ENCODE results near the gene SIRT3.
A peak's percentile ranks its signal among the peaks of the same experiment; 100 is the strongest.
"Not testable (repeated sequence)": the region's sequence is repeated elsewhere in the genome, so short reads cannot be mapped to it uniquely, and the experiment has no call there.

SIRT3 gene

GRCh38 chr11:190546-190945, 45.6 kb downstream of the SIRT3 start:
- not testable (repeated sequence) for H3K9me3 Mint-ChIP-seq; H3K36me3 Mint-ChIP-seq (ENCODE audit: low read depth); DNase-seq (ENCODE audit: low spot score); H3K4me3 Mint-ChIP-seq; H3K27me3 Mint-ChIP-seq (ENCODE audit: low read depth); H3K27ac Mint-ChIP-seq; H3K4me1 Mint-ChIP-seq (ENCODE audit: low read depth)

- not testable (repeated sequence) for H3K4me1 Mint-ChIP-seq (ENCODE audit: low read depth); H3K4me3 Mint-ChIP-seq; H3K36me3 Mint-ChIP-seq (ENCODE audit: low read depth); H3K9me3 Mint-ChIP-seq; H3K27ac Mint-ChIP-seq; H3K27me3 Mint-ChIP-seq (ENCODE audit: low read depth)
- peak; percentile 30 for DNase-seq (ENCODE audit: low spot score)
These were observed 46.3 kb downstream of the SIRT3 start for GRCh38 chr11:189843-190311.

GRCh38 chr11:189200-189783, 46.9 kb downstream of the SIRT3 start:
- not testable (repeated sequence) for H3K36me3 Mint-ChIP-seq (ENCODE audit: low read depth); H3K27me3 Mint-ChIP-seq (ENCODE audit: low read depth); H3K4me1 Mint-ChIP-seq (ENCODE audit: low read depth); H3K27ac Mint-ChIP-seq; H3K9me3 Mint-ChIP-seq; H3K4me3 Mint-ChIP-seq; DNase-seq (ENCODE audit: low spot score)

GRCh38 chr11:180242-180641, 55.9 kb downstream of the SIRT3 start:
- H3K27ac Mint-ChIP-seq; H3K9me3 Mint-ChIP-seq; H3K27me3 Mint-ChIP-seq (ENCODE audit: low read depth); H3K36me3 Mint-ChIP-seq (ENCODE audit: low read depth); H3K4me1 Mint-ChIP-seq (ENCODE audit: low read depth); H3K4me3 Mint-ChIP-seq; DNase-seq (ENCODE audit: low spot score): not testable (repeated sequence)

Measured in T-helper 2 cell treated with Interferon-gamma antibody and Interleukin-4, amounts not matched to agents 5 μg/mL and 100 μg/mL, for 36 hours (primary cell).